ENCODE data around the gene ZNF592.

Gene ZNF592

GRCh38 chr15:84817466-84818081 is 69.2 kb downstream of the ZNF592 start:
- Mint-ChIP-seq H3K27ac (no peak overlapping the region), H3K36me3 (ENCODE audit: low read depth) (no peaks in the 10 kb centered on the region), H3K27me3 (peaks cover 12% of the 10 kb centered on the region), H3K4me1 (ENCODE audit: low read depth) (peaks cover 11% of the 10 kb centered on the region), H3K4me3 (no peak overlapping the region), H3K9me3 (no peaks in the 10 kb centered on the region)

GRCh38 chr15:84818261-84819131 is 70.1 kb downstream of the ZNF592 start:
- H3K27ac Mint-ChIP-seq: no peak overlapping the region
- H3K4me3 Mint-ChIP-seq: no peak overlapping the region
- H3K4me1 Mint-ChIP-seq (ENCODE audit: low read depth): peaks cover 11% of the 10 kb centered on the region
- no peaks in the 10 kb centered on the region for H3K9me3 Mint-ChIP-seq
- H3K36me3 Mint-ChIP-seq (ENCODE audit: low read depth): no peaks in the 10 kb centered on the region
- peaks cover 12% of the 10 kb centered on the region for H3K27me3 Mint-ChIP-seq

DNA sequence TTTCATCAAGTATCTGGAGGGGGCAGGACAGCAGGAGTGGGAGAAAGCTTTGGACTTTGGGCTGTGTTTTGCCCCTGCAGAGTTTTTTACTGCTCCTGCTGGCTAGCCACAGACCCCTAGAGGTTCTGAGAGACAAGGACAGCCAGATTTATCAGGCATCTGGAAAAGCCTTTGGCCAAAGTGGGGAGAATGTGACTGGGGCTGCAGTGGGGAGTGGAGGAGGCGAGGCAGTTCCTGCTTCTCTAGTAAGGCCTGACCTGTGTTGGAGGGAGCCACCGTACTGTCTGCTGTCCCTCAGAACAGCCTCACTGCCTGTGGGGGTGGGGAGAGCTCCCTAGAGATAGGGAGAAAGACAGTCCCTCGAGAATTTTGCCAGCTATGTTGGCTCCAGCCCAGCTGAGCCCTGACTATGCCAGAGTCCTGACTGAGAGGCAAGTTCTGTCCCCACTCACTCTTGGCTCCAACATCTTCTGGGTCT is 70.9 kb downstream of the ZNF592 start:
- Mint-ChIP-seq H3K9me3 (no peaks in the 10 kb centered on the region), H3K27ac (no peak overlapping the region), H3K4me1 (ENCODE audit: low read depth) (peaks cover 11% of the 10 kb centered on the region), H3K27me3 (peaks cover 12% of the 10 kb centered on the region), H3K4me3 (no peak overlapping the region), H3K36me3 (ENCODE audit: low read depth) (no peaks in the 10 kb centered on the region)

DNA sequence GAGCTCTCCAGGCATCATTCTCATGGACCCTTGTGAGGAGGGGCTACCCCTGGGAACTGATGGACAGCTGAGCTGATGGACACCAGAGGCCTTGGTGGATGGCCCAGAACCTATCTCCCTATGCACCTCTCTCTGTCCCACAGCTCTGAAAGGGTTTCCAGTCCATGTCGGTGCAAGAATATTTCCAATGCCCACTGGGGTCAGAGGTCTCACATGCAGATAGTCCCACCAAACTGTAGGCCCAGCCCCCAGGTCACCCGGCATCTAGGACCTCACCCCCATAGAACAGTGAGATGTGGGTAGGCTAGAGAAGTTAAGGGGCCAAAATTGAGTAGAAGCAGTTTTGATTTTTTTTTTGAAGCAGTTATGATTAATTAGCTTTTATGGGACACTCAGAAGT is 71.4 kb downstream of the ZNF592 start:
- H3K36me3 Mint-ChIP-seq (ENCODE audit: low read depth): no peaks in the 10 kb centered on the region
- H3K27me3 Mint-ChIP-seq: peaks cover 12% of the 10 kb centered on the region
- no peak overlapping the region for H3K27ac Mint-ChIP-seq
- H3K4me1 Mint-ChIP-seq (ENCODE audit: low read depth): peaks cover 11% of the 10 kb centered on the region
- no peaks in the 10 kb centered on the region for H3K9me3 Mint-ChIP-seq
- H3K4me3 Mint-ChIP-seq: no peak overlapping the region

DNA sequence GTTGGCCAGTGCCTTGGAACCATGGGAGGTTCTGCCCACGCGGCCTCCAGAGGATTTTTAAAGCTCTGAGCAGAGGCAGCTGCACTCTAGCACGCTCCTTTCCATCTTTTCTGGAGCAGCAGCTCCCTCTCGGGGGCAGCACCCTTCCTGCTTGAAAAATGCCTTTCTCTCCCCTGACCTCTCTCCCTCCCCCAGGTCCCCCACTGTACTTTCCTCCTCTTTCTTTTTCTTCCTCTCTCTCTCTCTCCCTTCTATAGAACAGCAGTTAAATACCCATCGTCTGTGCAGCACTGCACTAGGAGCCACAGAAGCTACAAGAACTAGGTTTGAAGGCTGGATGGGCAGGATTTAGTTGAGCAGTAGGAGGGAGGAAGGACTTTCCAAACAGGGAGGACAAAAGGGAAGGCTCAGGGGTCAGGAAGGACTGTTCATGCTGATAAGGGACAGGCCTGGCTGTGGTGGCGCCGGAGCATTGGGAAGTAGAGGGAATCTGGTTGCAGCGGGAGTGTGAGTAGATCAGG is 73.2 kb downstream of the ZNF592 start:
- Mint-ChIP-seq H3K27me3 (peaks cover 2% of the 10 kb centered on the region), H3K27ac (no peak overlapping the region), H3K4me1 (ENCODE audit: low read depth) (peaks cover 9% of the 10 kb centered on the region), H3K36me3 (ENCODE audit: low read depth) (no peaks in the 10 kb centered on the region), H3K9me3 (no peaks in the 10 kb centered on the region), H3K4me3 (no peak overlapping the region)

GRCh38 chr15:84822653-84823281 is 74.4 kb downstream of the ZNF592 start:
- no peaks in the 10 kb centered on the region for H3K9me3 Mint-ChIP-seq
- H3K27ac Mint-ChIP-seq: no peak overlapping the region
- no peaks in the 10 kb centered on the region for H3K27me3 Mint-ChIP-seq
- H3K4me1 Mint-ChIP-seq (ENCODE audit: low read depth): peaks cover 7% of the 10 kb centered on the region
- H3K4me3 Mint-ChIP-seq: no peak overlapping the region
- no peaks in the 10 kb centered on the region for H3K36me3 Mint-ChIP-seq (ENCODE audit: low read depth)

GRCh38 chr15:84823282-84823878 is 75.0 kb downstream of the ZNF592 start:
- H3K4me3 Mint-ChIP-seq: no peak overlapping the region
- H3K9me3 Mint-ChIP-seq: no peaks in the 10 kb centered on the region
- H3K27ac Mint-ChIP-seq: no peak overlapping the region
- no peaks in the 10 kb centered on the region for H3K36me3 Mint-ChIP-seq (ENCODE audit: low read depth)
- no peaks in the 10 kb centered on the region for H3K27me3 Mint-ChIP-seq
- peaks cover 1% of the 10 kb centered on the region for H3K4me1 Mint-ChIP-seq (ENCODE audit: low read depth)

- no peaks in the 10 kb centered on the region for H3K4me1 Mint-ChIP-seq (ENCODE audit: low read depth)
- H3K36me3 Mint-ChIP-seq (ENCODE audit: low read depth): no peaks in the 10 kb centered on the region
- no peak overlapping the region for H3K27ac Mint-ChIP-seq
- H3K4me3 Mint-ChIP-seq: no peak overlapping the region
- H3K27me3 Mint-ChIP-seq: no peaks in the 10 kb centered on the region
- H3K9me3 Mint-ChIP-seq: no peaks in the 10 kb centered on the region
Observed at GRCh38 chr15:84824260-84825007, 76.0 kb downstream of the ZNF592 start.

- H3K27me3 Mint-ChIP-seq: no peaks in the 10 kb centered on the region
- H3K9me3 Mint-ChIP-seq: no peaks in the 10 kb centered on the region
- no peaks in the 10 kb centered on the region for H3K36me3 Mint-ChIP-seq (ENCODE audit: low read depth)
- no peak overlapping the region for H3K27ac Mint-ChIP-seq
- no peak overlapping the region for H3K4me3 Mint-ChIP-seq
- H3K4me1 Mint-ChIP-seq (ENCODE audit: low read depth): no peaks in the 10 kb centered on the region
Observed at GRCh38 chr15:84826369-84826823, 78.0 kb downstream of the ZNF592 start.

GRCh38 chr15:84827246-84827645 is 78.9 kb downstream of the ZNF592 start:
- Mint-ChIP-seq H3K27me3 (no peaks in the 10 kb centered on the region), H3K27ac (no peak overlapping the region), H3K4me3 (no peak overlapping the region), H3K4me1 (ENCODE audit: low read depth) (no peaks in the 10 kb centered on the region), H3K36me3 (ENCODE audit: low read depth) (no peaks in the 10 kb centered on the region), H3K9me3 (no peaks in the 10 kb centered on the region)

GRCh38 chr15:84828086-84828908 is 79.9 kb downstream of the ZNF592 start:
- Mint-ChIP-seq H3K36me3 (ENCODE audit: low read depth) (no peaks in the 10 kb centered on the region), H3K27ac (no peak overlapping the region), H3K9me3 (no peaks in the 10 kb centered on the region), H3K4me3 (no peak overlapping the region), H3K27me3 (no peaks in the 10 kb centered on the region), H3K4me1 (ENCODE audit: low read depth) (no peaks in the 10 kb centered on the region)

GRCh38 chr15:84829428-84829827 is 81.0 kb downstream of the ZNF592 start:
- no peaks in the 10 kb centered on the region for H3K36me3 Mint-ChIP-seq (ENCODE audit: low read depth)
- H3K4me1 Mint-ChIP-seq (ENCODE audit: low read depth): no peaks in the 10 kb centered on the region
- no peaks in the 10 kb centered on the region for H3K9me3 Mint-ChIP-seq
- no peak overlapping the region for H3K4me3 Mint-ChIP-seq
- H3K27ac Mint-ChIP-seq: no peak overlapping the region
- H3K27me3 Mint-ChIP-seq: no peaks in the 10 kb centered on the region

DNA sequence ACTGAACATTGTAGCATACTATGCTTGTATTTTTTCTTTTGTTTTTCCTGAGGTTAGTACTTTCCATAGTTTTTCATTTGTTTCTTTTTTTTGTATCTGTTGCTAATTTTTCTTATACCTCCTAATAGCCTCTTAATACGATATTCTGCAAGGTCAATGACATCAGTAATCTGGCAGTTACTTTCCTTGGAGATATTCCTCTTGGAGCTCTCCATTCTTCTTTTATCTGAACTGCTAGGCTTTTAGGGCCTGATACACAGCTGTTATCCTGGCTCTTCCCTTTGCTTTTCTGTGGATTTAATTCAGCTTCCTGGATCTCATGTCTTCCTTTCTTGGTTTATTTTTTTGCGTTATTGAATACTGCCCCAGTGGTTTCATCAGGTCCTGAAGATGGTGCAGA is 81.6 kb downstream of the ZNF592 start:
- H3K4me1 Mint-ChIP-seq (ENCODE audit: low read depth): no peaks in the 10 kb centered on the region
- no peaks in the 10 kb centered on the region for H3K9me3 Mint-ChIP-seq
- no peak overlapping the region for H3K27ac Mint-ChIP-seq
- no peaks in the 10 kb centered on the region for H3K27me3 Mint-ChIP-seq
- no peak overlapping the region for H3K4me3 Mint-ChIP-seq
- H3K36me3 Mint-ChIP-seq (ENCODE audit: low read depth): no peaks in the 10 kb centered on the region
